Lower leg skin (tissue), 4 donors: ENCODE measurements around the gene OXSR1. TPM values are rescaled to one million over a fixed set of nuclear protein-coding genes. Genes with fewer than 3 reads are reported as not detected.

Experiments used
- DNase-seq, 2 donors: peaks; one replicate each; pipeline ENCODE4 v3.0.0-alpha.2; 2019; ENCODE audit warnings: low spot score in 2 of 2
- H3K4me3 ChIP-seq: fragments of 200-600 bp; sonication (generic); 2 replicates; pipeline ENCODE4 v1.5.1; 2017; ENCODE audit warnings: mild to moderate bottlenecking, low read depth; ENCODE audit not compliant: poor library complexity, severe bottlenecking
- POLR2A ChIP-seq, 2 donors: fragments of 450-650 bp; IDR thresholded peaks; one replicate each; pipeline ENCODE4 v1.6.1; 2016 to 2017; ENCODE audit warnings: antibody characterized with exemption in 2 of 2, mild to moderate bottlenecking in 1 of 2, moderate library complexity in 1 of 2
- WGBS, 2 donors: methylation state at CpG; one replicate each; pipeline ENCODE4 v1.1.5; 2018; 5-methylcytosine and 5-hydroxymethylcytosine counted together
- intact Hi-C: fragments of 100-400 bp; cut with DNase I; formaldehyde crosslinking; loops from one replicate; pipeline ENCODE4 v1.15.0; 2023; ENCODE audit warnings: low total_unique reads
- total RNA-seq, 4 donors: library from RNA; depleted of rRNA; stranded (reverse); fragments of >200 nt; gene quantifications; one replicate each; pipeline ENCODE4 v1.1.0, GENCODE V29; 2016
- TF ChIP-seq, protein P1 (sequence below), 3 donors: fragments of 450-650 bp; IDR thresholded peaks; one replicate each; pipeline ENCODE4 v1.5.1; 2016; ENCODE audit warnings: antibody characterized with exemption in 3 of 3, mild to moderate bottlenecking in 3 of 3, moderate library complexity in 2 of 3

OXSR1 gene
- total RNA-seq, 4 donors from 2014 or later = 23.4 to 36.1 (median 31.6) TPM

DNA sequence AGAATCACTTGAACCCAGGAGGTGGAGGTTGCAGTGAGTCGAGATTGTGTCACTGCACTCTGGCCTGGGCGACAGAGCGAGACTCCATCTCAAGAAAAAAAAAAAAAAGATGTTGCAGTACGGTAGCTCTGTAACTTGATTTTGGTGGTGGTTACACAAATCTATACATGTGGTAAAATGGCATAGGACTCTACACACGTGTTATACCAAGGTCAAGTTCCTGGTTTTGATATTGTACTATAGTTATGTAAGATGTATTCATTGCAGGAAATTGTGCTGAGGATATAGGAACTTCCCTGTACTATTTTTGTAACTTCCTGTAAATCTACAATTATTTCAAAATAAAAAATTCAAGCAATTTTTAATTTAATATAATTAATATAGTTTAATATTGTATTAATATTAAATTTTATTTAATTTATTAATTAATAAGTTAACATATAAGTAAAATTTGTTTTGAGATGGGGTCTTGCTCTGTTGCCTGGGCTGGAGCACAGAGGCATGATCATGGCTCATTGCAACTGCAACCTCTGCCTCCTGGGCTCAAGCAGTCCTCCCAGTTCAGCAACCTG is 16.9 kb upstream of the OXSR1 start:
- TF ChIP-seq, protein P1, sequence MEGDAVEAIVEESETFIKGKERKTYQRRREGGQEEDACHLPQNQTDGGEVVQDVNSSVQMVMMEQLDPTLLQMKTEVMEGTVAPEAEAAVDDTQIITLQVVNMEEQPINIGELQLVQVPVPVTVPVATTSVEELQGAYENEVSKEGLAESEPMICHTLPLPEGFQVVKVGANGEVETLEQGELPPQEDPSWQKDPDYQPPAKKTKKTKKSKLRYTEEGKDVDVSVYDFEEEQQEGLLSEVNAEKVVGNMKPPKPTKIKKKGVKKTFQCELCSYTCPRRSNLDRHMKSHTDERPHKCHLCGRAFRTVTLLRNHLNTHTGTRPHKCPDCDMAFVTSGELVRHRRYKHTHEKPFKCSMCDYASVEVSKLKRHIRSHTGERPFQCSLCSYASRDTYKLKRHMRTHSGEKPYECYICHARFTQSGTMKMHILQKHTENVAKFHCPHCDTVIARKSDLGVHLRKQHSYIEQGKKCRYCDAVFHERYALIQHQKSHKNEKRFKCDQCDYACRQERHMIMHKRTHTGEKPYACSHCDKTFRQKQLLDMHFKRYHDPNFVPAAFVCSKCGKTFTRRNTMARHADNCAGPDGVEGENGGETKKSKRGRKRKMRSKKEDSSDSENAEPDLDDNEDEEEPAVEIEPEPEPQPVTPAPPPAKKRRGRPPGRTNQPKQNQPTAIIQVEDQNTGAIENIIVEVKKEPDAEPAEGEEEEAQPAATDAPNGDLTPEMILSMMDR (IDR thresholded peaks at IDR 0.05) = no peak
- no peak for TF ChIP-seq POLR2A (IDR thresholded peaks at IDR 0.05)
- intact Hi-C loops = no loop called here
- 73 to 76% methylated on average over 5 of the region's 5 CpGs for WGBS, 2 donors
- DNase-seq = no peak
- no peak overlapping the region for H3K4me3 ChIP-seq

DNA sequence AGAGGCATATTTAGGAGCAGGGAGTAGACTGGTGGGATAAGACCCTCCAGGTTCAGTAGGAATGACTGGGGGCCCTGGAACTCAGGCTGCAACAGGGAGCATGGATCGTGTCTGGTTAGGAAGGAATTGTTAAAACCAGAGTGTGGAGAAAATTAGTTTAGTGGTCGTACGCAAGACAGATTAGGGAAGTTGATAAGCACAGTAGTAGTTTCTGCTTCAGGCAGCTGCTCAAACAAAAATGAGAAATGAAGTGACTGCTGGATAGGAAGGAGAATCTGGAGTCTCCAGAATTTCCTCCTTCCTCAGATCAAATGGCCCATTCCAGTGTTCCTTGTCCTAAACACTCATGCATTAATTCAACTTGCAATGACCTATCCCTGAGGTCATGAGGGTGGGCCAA is 15.6 kb upstream of the OXSR1 start:
- H3K4me3 ChIP-seq = no peak overlapping the region
- intact Hi-C loops = no loop called here
- TF ChIP-seq POLR2A (IDR thresholded peaks at IDR 0.05) = no peak
- TF ChIP-seq, protein P1 (IDR thresholded peaks at IDR 0.05) = no peak
- no peak for DNase-seq
- WGBS, 2 donors = 63 to 85% methylated on average over 3 of the region's 3 CpGs

DNA sequence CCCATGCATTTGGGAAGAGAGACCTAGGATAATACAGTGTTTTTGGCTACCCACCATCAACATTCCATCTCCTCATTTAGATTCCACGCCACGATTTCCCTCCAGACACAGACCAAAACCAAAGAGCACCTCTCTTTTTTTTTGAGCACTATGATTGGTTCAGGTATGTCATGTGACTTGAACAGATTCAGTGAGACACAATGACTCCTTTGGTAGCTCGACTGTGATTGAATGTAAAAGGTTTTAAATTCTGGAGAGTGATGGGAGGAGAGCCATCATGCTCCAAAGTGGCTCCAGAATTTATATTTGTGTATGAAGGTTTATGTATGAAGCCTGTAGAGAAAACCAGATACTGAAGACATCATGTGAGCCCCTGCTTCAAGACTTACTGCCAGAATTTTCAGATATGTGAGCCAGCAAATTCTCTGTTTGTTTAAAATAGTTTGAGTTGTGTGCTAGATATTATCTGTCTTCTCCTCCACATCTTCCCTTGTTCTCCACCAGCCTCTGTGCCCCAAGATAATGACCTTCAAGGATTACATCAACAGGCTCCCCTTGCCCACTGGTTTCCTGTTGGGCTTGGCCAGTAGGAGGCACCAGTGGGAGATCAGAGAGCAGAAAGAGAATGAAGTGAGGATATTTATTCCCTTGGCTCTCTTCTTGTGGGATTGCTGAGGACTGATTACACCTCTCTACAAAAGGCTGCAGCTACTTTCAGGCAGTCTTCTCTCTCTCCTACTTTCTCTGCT is 14.4 kb upstream of the OXSR1 start:
- intact Hi-C loops = no loop called here
- DNase-seq = peak in 1 of 2 donors; percentile 15
- TF ChIP-seq, protein P1 (IDR thresholded peaks at IDR 0.05) = no peak
- no peak for TF ChIP-seq POLR2A (IDR thresholded peaks at IDR 0.05)
- 78 to 81% methylated on average over 3 of the region's 3 CpGs for WGBS, 2 donors
- H3K4me3 ChIP-seq = no peak overlapping the region

DNA sequence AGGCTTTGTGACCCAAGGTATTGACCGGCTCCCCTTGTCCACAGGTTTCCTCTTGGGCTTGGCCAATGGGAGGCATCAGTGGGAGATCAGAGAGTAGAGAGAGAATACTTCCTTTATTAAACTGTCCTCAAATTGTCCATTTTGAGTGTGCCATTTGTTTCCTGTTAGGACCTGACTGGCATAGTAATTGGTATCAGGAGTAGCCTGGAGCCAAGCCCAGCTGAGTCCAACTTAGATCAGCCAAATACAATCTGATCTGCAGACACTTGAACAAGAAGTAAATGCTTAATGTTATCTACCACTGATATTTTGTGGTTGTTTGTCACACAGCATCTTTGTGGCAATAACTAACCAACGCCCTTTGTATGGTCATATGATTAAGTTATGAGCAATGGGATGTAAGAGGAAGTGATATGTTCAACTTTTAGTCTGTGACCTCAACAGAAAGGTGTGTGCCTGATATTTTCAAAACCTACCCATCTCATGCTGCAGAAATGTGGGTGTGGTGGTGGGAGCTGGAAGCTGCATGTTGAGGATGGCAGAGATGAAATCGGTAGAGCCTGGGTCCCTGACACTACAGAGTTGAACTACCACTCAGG is 13.6 kb upstream of the OXSR1 start:
- H3K4me3 ChIP-seq = no peak overlapping the region
- 73 to 75% methylated on average over 3 of the region's 3 CpGs for WGBS, 2 donors
- peak in 1 of 2 donors; percentile 5 for DNase-seq
- no peak for TF ChIP-seq POLR2A (IDR thresholded peaks at IDR 0.05)
- TF ChIP-seq, protein P1 (IDR thresholded peaks at IDR 0.05) = no peak
- intact Hi-C loops = no loop called here

DNA sequence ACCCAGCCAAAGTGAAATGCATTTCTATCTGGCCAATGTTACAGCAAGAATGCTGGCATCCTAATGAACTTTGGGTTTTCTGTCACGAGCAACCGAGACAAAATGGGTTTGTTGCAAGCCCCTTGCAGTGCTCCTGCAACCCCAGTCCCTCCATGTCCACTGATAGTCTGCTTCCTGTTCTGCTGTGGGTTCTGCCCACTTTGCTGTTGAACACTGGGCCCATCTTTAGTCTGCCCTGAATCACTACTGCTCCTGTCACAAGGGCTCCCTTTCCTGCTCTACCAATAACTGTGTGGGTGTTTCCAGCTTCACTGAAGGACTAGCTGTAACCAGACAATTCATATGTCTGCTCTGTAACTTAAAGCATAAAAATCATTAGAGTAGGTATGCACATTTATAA is 12.7 kb upstream of the OXSR1 start:
- intact Hi-C loops = no loop called here
- TF ChIP-seq POLR2A (IDR thresholded peaks at IDR 0.05) = no peak
- TF ChIP-seq, protein P1 (IDR thresholded peaks at IDR 0.05) = no peak
- no peak for DNase-seq
- no peak overlapping the region for H3K4me3 ChIP-seq
- WGBS, 2 donors = 93 to 97% methylated on average over 2 of the region's 2 CpGs
